Lung (tissue), 12 donors: ENCODE data around the gene DAG1. TPM values are rescaled to one million over a fixed set of nuclear protein-coding genes. Genes with fewer than 3 reads are reported as not detected.
A peak's percentile ranks its signal among the peaks of the same experiment; 100 is the strongest.

ENCODE experiments used
- ATAC-seq: fragments of 200-7000 bp; cut with Tn5 transposase; one replicate; pipeline ENCODE4 v1.9.1; 2020; ENCODE audit warnings: moderate number of reproducible peaks; ENCODE audit not compliant: insufficient read depth, low FRiP score
- DNase-seq, 3 donors: peaks; one replicate each; pipeline ENCODE4 v3.0.0-alpha.2; 2013 to 2017
- H3K27ac ChIP-seq, 2 donors: one replicate each; pipeline ENCODE4 v1.5.1; 2013; ENCODE audit warnings: mild to moderate bottlenecking in 2 of 2, moderate library complexity in 2 of 2, control low read depth in 1 of 2, inconsistent platforms in 1 of 2, low read depth in 1 of 2, low read length in 1 of 2
- H3K27me3 ChIP-seq, 3 donors: one replicate each; pipeline ENCODE4 v1.5.1; 2013; ENCODE audit warnings: low read length in 2 of 3; ENCODE audit not compliant: control insufficient read depth in 3 of 3, insufficient read depth in 3 of 3
- H3K36me3 ChIP-seq, 4 donors: one replicate each; pipeline ENCODE4 v1.5.1; 2013; ENCODE audit warnings: low read length in 4 of 4, mild to moderate bottlenecking in 1 of 4, moderate library complexity in 1 of 4; ENCODE audit not compliant: control insufficient read depth in 4 of 4, insufficient read depth in 4 of 4
- H3K4me1 ChIP-seq, 5 donors: one replicate each; pipeline ENCODE4 v1.5.1; 2013; ENCODE audit warnings: low read length in 5 of 5, mild to moderate bottlenecking in 2 of 5, moderate library complexity in 1 of 5; ENCODE audit not compliant: control insufficient read depth in 5 of 5, insufficient read depth in 5 of 5
- H3K4me3 ChIP-seq: one replicate; pipeline ENCODE4 v1.5.1; 2013; ENCODE audit warnings: mild to moderate bottlenecking, control low read depth, moderate library complexity
- H3K9ac ChIP-seq, 2 donors: one replicate each; pipeline ENCODE4 v1.5.1; 2013; ENCODE audit warnings: low read length in 2 of 2, control low read depth in 1 of 2; ENCODE audit not compliant: insufficient read depth in 1 of 2
- H3K9me3 ChIP-seq, 4 donors: one replicate each; pipeline ENCODE4 v1.5.1; 2013; ENCODE audit warnings: low read length in 3 of 4, mild to moderate bottlenecking in 1 of 4, moderate library complexity in 1 of 4; ENCODE audit not compliant: control insufficient read depth in 4 of 4, insufficient read depth in 3 of 4
- CTCF ChIP-seq: IDR thresholded peaks from 2 replicates; pipeline ENCODE4 v1.5.1; 2012; ENCODE audit warnings: mild to moderate bottlenecking; ENCODE audit errors: control extremely low read depth, extremely low read depth
- WGBS, 2 donors: extraction: QIAGEN DNeasy Blood & Tissue Kit; methylation state at CpG; one replicate each; pipeline ENCODE4 v1.1.7; 2013; 5-methylcytosine and 5-hydroxymethylcytosine counted together
- polyA plus RNA-seq, 2 donors: library from polyadenylated mRNA; stranded (reverse); fragments of 200-250 nt; gene quantifications; one replicate each; pipeline ENCODE4 v1.2.1, GENCODE V29; 2013
- total RNA-seq, 2 donors: library from RNA; depleted of rRNA in 1 of 2; stranded (reverse); fragments of >200 nt in 1 of 2; gene quantifications; one replicate each; pipeline ENCODE4 v1.2.1, GENCODE V29; 2014 to 2021
- donor health status: control.
- donor health status: control.
- donor health status: Bipolar disorder and iron deficiency.
- donor health status: healthy.
- donor health status: DM: yes; HTN: yes; CAD: no.

DAG1 gene
- total and polyA plus RNA-seq, 4 donors, result 18.2 to 100 (median 38.0) TPM

GRCh38 chr3:49509028-49509561 lies 39.0 kb downstream of the DAG1 start:
- DNase-seq (no peak), ATAC-seq (no peak)
- Histone ChIP-seq H3K9ac (no peak overlapping the region), H3K9me3 (no peaks in the 10 kb centered on the region), H3K36me3 (peaks cover 0 to 14% (median 7%) of the 10 kb centered on the region in 4 donors), H3K4me3 (no peak overlapping the region), H3K27ac (no peak overlapping the region), H3K4me1 (no peaks in the 10 kb centered on the region), H3K27me3 (no peaks in the 10 kb centered on the region)
- TF ChIP-seq CTCF, result no peak
- WGBS, 2 donors, result 44 to 50% methylated on average over 2 of the region's 2 CpGs

GRCh38 chr3:49511639-49512038 lies 41.6 kb downstream of the DAG1 start:
- no peak for TF ChIP-seq CTCF
- no peak for ATAC-seq
- peaks cover 0 to 14% (median 9%) of the 10 kb centered on the region in 4 donors for H3K36me3 ChIP-seq
- no peaks in the 10 kb centered on the region for H3K9me3 ChIP-seq
- no peaks in the 10 kb centered on the region for H3K4me1 ChIP-seq
- H3K27me3 ChIP-seq, result no peaks in the 10 kb centered on the region
- no peak overlapping the region for H3K27ac ChIP-seq
- peak in 1 of 3 donors; percentile 8 for DNase-seq
- 84 to 89% methylated on average over 2 of the region's 2 CpGs for WGBS, 2 donors
- no peak overlapping the region for H3K4me3 ChIP-seq
- H3K9ac ChIP-seq, result no peak overlapping the region

GRCh38 chr3:49512781-49513355 lies 42.8 kb downstream of the DAG1 start:
- no peak overlapping the region for H3K9ac ChIP-seq
- no peaks in the 10 kb centered on the region for H3K27me3 ChIP-seq
- no peak overlapping the region for H3K4me3 ChIP-seq
- peaks cover 0 to under 1% (median 0%) of the 10 kb centered on the region in 5 donors for H3K4me1 ChIP-seq
- no peak for TF ChIP-seq CTCF
- DNase-seq, result peak in 2 of 3 donors; percentile 21 to 53
- WGBS, 2 donors, result 84 to 94% methylated on average over 1 of the region's 1 CpG
- no peak overlapping the region for H3K27ac ChIP-seq
- H3K9me3 ChIP-seq, result no peaks in the 10 kb centered on the region
- H3K36me3 ChIP-seq, result peaks cover 0 to 18% (median 9%) of the 10 kb centered on the region in 4 donors
- no peak for ATAC-seq
